Measurements from ENCODE around the gene SPACA5. TPM values are rescaled to one million over a fixed set of nuclear protein-coding genes. Genes with fewer than 3 reads are reported as not detected.

The SPACA5 gene
- total RNA-seq, 1 donor from 2014 or later: not detected

Other genes with a start within 250 kb of the SPACA5 start
- 5.0 TPM for gene ZNF81, start 170.1 kb upstream of the SPACA5 start, total RNA-seq
- gene ZNF182, start 3.0 kb upstream of the SPACA5 start, total RNA-seq: 3.5 TPM
- 2.4 TPM for gene ZNF630, start 64.7 kb downstream of the SPACA5 start, total RNA-seq
- gene SPACA5B, start 123.6 kb downstream of the SPACA5 start, total RNA-seq: not detected
- gene SSX5, start 189.8 kb downstream of the SPACA5 start, total RNA-seq: not detected
- not detected for gene SSX1, start 248.4 kb downstream of the SPACA5 start, total RNA-seq

All from Right ventricle myocardium inferior (tissue), 1 donor.